HEK293T (cell line): Measurements from ENCODE around the gene TNFRSF9.

Experiments used
- CTCF ChIA-PET: fragments of 350-600 bp; formaldehyde crosslinking; extraction: SDS; loops from one replicate; lab custom pipeline; 2021; ENCODE audit warnings: antibody characterized with exemption, inconsistent platforms; lab: Yijun Ruan, JAX
- POLR2A ChIA-PET: fragments of 350-600 bp; formaldehyde crosslinking; extraction: SDS; loops from one replicate; lab custom pipeline; 2020; ENCODE audit warnings: antibody characterized with exemption, inconsistent platforms; lab: Yijun Ruan, JAX
- DNase-seq: peaks from one replicate; pipeline ENCODE4 v3.0.0; 2012; ENCODE audit warnings: mixed read lengths; ENCODE audit errors: extremely low spot score
- ARNT ChIP-seq: fragments of 450-650 bp; IDR thresholded peaks from 2 replicates; pipeline ENCODE4 v1.6.1; 2017; ENCODE audit warnings: mild to moderate bottlenecking
- BHLHE40 ChIP-seq: fragments of 450-650 bp; IDR thresholded peaks from 2 replicates; pipeline ENCODE4 v1.6.1; 2016; ENCODE audit warnings: mild to moderate bottlenecking, moderate library complexity, borderline replicate concordance
- CTBP1 ChIP-seq: fragments of 450-650 bp; IDR thresholded peaks from 2 replicates; pipeline ENCODE4 v1.6.1; 2016; ENCODE audit warnings: borderline replicate concordance
- ELF4 ChIP-seq: fragments of 450-650 bp; IDR thresholded peaks from 2 replicates; pipeline ENCODE4 v1.6.1; 2017; ENCODE audit warnings: antibody characterized with exemption
- FOXA1 ChIP-seq: fragments of 450-650 bp; IDR thresholded peaks from 2 replicates; pipeline ENCODE4 v1.6.1; 2016; ENCODE audit warnings: mild to moderate bottlenecking
- FOXK2 ChIP-seq: fragments of 450-650 bp; IDR thresholded peaks from 2 replicates; pipeline ENCODE4 v1.6.1; 2016; ENCODE audit warnings: mild to moderate bottlenecking
- FOXM1 ChIP-seq: fragments of 450-650 bp; IDR thresholded peaks from 2 replicates; pipeline ENCODE4 v1.6.1; 2017; ENCODE audit warnings: mild to moderate bottlenecking, borderline replicate concordance
- HDGF ChIP-seq: fragments of 450-650 bp; IDR thresholded peaks from 2 replicates; pipeline ENCODE4 v1.6.1; 2017; ENCODE audit warnings: antibody characterized with exemption, borderline replicate concordance
- L3MBTL2 ChIP-seq: fragments of 450-650 bp; conservative IDR thresholded peaks from 2 replicates; pipeline ENCODE4 v1.6.1; 2016; ENCODE audit warnings: mild to moderate bottlenecking
- LEF1 ChIP-seq: fragments of 450-650 bp; IDR thresholded peaks from 2 replicates; pipeline ENCODE4 v1.6.1; 2017; ENCODE audit warnings: mild to moderate bottlenecking, borderline replicate concordance
- NFRKB ChIP-seq: fragments of 450-650 bp; IDR thresholded peaks from 2 replicates; pipeline ENCODE4 v1.6.1; 2016; ENCODE audit warnings: mild to moderate bottlenecking, moderate library complexity
- SP1 ChIP-seq: fragments of 450-650 bp; IDR thresholded peaks from 2 replicates; pipeline ENCODE4 v1.6.1; 2017
- SUZ12 ChIP-seq: fragments of 450-650 bp; IDR thresholded peaks from 2 replicates; pipeline ENCODE4 v1.6.1; 2016; ENCODE audit warnings: mild to moderate bottlenecking
- TARDBP ChIP-seq: fragments of 450-650 bp; IDR thresholded peaks from 2 replicates; pipeline ENCODE4 v1.6.1; 2016
- ZNF384 ChIP-seq: fragments of 450-650 bp; IDR thresholded peaks from 2 replicates; pipeline ENCODE4 v1.6.1; 2016
- TF ChIP-seq, protein P1 (sequence below): fragments of 450-650 bp; IDR thresholded peaks from 2 replicates; pipeline ENCODE4 v1.6.1; 2016

Gene TNFRSF9

DNA sequence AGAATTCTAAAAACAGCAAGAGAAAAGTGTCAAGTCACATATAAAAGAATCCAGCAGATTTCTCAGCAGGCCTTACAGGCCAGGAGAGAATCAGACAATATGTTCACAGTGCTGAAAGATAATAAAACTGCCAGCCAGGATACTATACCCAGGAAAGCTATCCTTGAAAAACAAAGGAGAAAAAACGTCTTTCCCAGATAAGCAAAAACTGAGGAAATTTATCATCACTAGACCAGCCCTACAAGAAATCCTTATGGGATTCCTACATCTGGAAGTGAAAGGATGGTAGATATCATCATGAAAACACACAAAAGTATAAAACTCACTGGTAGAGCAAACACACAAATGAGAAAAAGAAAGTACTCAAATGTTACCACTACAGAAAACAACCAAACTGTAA lies 62.6 kb downstream of the TNFRSF9 start:
- TF ChIP-seq, protein P1, sequence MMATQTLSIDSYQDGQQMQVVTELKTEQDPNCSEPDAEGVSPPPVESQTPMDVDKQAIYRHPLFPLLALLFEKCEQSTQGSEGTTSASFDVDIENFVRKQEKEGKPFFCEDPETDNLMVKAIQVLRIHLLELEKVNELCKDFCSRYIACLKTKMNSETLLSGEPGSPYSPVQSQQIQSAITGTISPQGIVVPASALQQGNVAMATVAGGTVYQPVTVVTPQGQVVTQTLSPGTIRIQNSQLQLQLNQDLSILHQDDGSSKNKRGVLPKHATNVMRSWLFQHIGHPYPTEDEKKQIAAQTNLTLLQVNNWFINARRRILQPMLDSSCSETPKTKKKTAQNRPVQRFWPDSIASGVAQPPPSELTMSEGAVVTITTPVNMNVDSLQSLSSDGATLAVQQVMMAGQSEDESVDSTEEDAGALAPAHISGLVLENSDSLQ: no peak
- TF ChIP-seq CTBP1 (no peak), SUZ12 (no peak), ARNT (no peak), FOXM1 (no peak), FOXA1 (no peak), BHLHE40 (no peak), TARDBP (no peak), ZNF384 (no peak), L3MBTL2 (no peak), LEF1 (no peak), ELF4 (no peak), NFRKB (no peak), FOXK2 (no peak), HDGF (no peak), SP1 (no peak)
- no peak for DNase-seq
- CTCF ChIA-PET: no interaction called here
- POLR2A ChIA-PET: no interaction called here

DNA sequence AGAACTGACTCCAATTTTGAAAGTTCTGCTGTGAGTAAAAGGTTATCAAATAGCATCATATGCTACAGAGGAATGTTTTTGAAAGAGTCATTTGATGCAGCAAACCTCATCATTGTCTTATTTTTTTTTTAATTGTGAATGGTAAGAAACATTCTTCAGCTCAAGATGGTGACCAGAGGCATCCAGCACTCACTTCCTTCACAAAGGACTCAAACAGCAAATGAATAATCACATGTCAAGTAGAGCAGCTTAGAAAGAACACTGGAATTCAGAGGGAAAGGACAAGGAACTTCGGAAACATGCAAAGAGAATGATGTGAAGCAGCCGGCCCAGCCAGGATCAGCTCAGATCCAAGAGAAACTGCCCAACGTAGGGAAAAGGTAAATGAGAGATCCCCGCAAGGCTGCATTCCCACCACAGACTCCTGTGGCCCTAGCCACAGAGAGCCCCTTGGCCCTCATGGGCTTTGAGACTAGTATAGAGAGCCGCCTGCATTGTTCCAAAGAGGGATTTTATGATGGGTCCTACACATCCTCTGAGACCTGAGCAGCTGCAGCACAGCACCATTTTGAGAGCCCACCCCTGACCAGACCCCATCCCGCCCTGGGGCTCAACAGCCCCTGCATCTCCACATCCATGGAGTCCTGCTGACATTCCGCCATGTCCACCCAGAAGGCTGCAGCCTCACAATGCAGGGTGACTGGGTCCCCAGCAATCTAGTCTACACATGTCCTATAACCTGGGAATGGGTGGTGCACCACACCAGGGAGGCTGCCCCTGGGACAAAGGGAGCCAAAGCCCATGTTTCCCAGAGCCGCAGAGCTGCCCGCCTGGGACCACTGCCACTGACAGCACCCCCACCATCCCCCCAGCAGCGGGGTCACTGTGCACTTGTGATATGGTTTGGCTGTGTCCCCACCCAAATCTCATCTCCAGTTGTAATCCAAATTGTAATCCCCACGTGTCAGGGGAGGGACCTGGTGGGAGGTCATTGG lies 66.5 kb downstream of the TNFRSF9 start:
- DNase-seq: no peak
- TF ChIP-seq CTBP1: no peak
- no peak for TF ChIP-seq ELF4
- POLR2A ChIA-PET: no interaction called here
- CTCF ChIA-PET: no interaction called here

DNA sequence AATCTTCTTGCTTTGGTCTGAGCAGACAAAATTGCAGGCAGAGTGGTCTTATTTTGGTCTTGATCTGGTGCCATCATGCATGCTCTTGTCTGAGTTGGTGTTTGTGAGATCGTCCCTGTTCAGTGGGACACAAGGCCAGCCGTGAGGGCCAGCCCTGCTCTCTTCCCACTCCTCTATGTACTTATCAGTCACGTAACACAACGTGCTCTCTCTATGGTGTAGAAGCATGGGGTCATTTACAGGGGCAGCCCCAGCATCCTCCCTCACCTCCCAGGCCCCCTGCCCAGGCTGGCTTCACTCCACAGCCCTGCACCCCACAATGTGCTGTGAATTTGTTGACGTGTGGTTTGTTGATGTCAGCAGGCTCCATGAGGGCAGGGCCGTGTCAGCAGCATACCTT lies 69.5 kb downstream of the TNFRSF9 start:
- ChIA-PET POLR2A (no interaction called here), CTCF (no interaction called here)
- DNase-seq: no peak
- TF ChIP-seq ARNT (no peak), BHLHE40 (no peak), FOXA1 (no peak), NFRKB (no peak), L3MBTL2 (no peak)

DNA sequence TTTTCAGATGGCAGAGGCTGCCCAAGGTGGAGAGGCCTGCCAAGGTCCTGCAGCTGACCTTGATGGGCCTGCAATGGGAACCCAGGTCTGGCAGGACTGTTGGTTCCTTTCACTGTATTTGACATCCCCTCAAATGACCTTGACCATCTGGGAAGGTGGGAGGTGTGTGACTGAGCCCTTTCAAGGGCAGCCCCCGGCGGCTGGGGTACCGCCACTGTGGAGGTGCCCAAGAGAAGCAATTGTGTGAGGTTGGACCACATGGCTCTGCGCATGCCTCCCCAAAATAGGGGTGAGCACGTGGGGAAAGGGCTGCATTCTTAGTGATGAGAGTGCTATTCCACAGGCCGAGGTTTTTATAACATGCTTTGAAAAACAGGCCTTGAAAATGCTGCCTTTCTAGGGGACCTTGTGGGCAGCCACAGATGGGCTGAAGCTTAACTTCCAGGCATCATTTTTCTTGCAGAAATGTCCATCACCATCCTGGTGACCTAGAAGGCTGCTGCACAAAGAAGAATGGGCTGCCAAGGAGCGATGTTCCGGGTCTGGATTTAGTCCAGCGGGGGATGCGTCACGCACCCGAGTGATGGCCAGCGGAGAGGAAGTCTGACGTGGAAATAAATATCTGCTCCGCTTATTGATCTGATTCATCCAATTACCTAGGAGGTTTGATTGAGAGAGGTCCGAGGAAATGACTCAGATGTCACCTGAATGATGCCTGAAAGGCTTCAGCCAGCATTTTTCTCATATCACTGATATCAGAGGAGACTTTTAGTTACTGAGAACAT lies 71.3 kb downstream of the TNFRSF9 start:
- CTCF ChIA-PET: no interaction called here
- POLR2A ChIA-PET: no interaction called here
- TF ChIP-seq L3MBTL2 (no peak), ARNT (no peak), TARDBP (no peak), SP1 (no peak), ELF4 (no peak), FOXM1 (no peak), LEF1 (no peak)
- DNase-seq: no peak

DNA sequence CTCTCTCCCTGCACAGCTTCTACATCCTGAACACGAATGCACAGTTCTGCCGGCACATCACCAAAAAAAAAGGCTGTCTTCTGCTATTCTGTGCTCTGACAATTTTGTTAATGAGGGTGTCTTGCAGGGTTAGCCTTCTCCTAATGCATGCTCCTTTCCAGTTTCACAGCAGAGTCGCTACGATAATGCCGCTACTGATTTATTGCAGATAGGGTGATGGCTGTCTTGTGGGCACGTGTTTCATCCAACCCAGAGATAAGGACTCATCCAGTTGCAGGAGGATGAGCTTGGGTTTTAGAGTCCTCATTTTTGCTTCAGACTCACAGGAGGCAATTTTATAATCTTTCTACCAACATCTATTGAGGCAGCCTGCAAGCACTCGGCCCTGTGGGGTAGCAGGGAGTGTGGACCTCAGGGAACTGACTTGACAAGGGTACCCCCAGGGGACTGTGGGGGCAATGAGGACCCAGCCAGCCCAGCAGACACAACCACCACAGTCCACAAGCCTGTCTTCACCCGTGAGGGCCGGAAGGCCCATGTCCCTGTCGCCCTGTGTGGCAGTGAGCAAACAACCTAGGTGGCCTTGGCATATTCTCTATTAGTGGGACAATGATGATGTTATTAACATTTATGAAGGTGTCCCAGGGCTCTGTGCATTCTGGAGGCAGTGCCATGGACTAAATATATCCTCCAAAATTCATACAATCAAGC lies 72.4 kb downstream of the TNFRSF9 start:
- TF ChIP-seq ZNF384 (no peak), SP1 (no peak)
- POLR2A ChIA-PET: no interaction called here
- CTCF ChIA-PET: no interaction called here
- DNase-seq: no peak

DNA sequence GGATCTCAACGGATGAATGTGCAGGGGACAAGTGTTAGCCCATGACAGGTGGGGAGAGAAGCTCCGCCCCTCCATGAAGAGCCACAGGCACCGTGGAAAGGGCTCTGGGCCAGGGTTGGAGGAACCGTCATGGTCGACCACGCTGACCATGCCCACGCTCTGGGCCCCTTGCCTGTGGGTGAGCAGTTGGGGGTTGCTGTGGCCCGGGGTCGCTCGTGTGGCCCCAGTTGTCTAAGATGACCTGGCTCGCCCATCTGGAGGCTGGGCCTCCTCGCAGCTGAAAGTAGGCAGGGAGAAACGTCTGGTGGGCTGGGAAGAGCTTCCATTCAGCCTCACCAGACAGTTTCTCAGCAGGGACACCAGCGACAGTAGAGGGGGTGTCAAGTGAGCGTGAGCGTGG lies 74.7 kb downstream of the TNFRSF9 start:
- DNase-seq: no peak
- POLR2A ChIA-PET: no interaction called here
- CTCF ChIA-PET: no interaction called here
- TF ChIP-seq HDGF (no peak), SP1 (no peak), TARDBP (no peak), BHLHE40 (no peak), FOXK2 (no peak), NFRKB (no peak), LEF1 (no peak), ZNF384 (no peak), ARNT (no peak), FOXM1 (no peak), CTBP1 (no peak), FOXA1 (no peak), SUZ12 (no peak), L3MBTL2 (no peak), ELF4 (no peak)
- TF ChIP-seq, protein P1: no peak
